ENCODE results near the gene HLF. TPM values are rescaled to one million over a fixed set of nuclear protein-coding genes. Genes with fewer than 3 reads are reported as not detected.
A peak's percentile ranks its signal among the peaks of the same experiment; 100 is the strongest.
"Not testable (repeated sequence)": the region's sequence is repeated elsewhere in the genome, so short reads cannot be mapped to it uniquely, and the experiment has no call there.

The HLF gene
- total RNA-seq, 2 donors from 2014 or later = 36.7 to 36.8 TPM

DNA sequence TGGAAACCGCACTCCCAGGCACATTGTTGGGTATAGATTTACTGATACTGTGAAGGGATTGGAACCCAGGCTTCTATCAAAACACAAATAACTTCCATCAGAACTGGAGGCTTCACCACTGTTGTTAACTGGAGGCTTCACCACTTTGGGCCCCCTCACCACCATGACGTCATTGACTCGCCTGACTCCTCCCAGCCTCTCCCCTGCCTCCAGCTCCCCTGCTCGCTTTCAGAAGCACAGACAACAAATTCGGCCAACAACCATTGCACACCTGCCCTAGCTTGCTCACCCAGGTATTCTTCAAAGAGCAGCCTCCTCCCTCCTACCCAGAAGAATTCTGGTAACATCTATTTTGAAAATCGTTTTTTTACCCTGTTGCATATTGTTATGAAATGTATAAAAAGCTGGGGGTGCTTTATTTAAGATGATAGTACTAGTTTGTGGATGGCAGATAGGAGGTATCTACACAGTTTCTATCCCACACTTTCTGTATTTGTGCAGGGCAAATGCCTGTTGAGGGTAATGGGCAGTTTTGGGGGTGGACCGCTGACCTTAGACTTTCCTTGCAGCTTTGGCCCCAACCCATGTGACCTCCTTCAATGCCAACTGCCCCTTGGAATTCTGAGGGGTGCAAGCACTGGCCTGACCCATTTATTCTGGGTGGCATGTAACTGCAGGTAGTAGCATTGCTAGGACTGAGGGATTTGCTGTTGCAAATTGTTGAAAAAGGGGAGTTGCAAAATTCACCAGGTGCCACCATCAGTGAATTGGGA lies 54.1 kb downstream of the HLF start:
- no peak for ATAC-seq
- intact Hi-C loops (cut with DNase I) = no loop called here
- DNase-seq = no peak

GRCh38 chr17:55319933-55320593 lies 55.3 kb downstream of the HLF start:
- DNase-seq (no peak), ATAC-seq (no peak)
- intact Hi-C loops (cut with DNase I) = no loop called here

GRCh38 chr17:55320594-55321426 lies 56.0 kb downstream of the HLF start:
- ATAC-seq = no peak
- intact Hi-C loops (cut with DNase I) = no loop called here
- DNase-seq = no peak

GRCh38 chr17:55321427-55322060 lies 56.8 kb downstream of the HLF start:
- DNase-seq (no peak), ATAC-seq (peak in 1 of 2 donors; percentile 44)
- intact Hi-C loops (cut with DNase I) = no loop called here

DNA sequence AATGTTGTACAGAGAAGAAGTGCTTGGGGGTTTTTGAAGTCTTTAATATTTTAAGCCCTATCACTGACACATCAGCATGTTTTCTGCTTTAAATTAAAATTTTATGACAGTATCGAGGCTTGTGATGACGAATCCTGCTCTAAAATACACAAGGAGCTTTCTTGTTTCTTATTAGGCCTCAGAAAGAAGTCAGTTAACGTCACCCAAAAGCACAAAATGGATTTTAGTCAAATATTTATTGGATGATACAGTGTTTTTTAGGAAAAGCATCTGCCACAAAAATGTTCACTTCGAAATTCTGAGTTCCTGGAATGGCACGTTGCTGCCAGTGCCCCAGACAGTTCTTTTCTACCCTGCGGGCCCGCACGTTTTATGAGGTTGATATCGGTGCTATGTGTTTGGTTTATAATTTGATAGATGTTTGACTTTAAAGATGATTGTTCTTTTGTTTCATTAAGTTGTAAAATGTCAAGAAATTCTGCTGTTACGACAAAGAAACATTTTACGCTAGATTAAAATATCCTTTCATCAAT lies 57.8 kb downstream of the HLF start:
- ATAC-seq = no peak
- intact Hi-C loops (cut with DNase I) = no loop called here

DNA sequence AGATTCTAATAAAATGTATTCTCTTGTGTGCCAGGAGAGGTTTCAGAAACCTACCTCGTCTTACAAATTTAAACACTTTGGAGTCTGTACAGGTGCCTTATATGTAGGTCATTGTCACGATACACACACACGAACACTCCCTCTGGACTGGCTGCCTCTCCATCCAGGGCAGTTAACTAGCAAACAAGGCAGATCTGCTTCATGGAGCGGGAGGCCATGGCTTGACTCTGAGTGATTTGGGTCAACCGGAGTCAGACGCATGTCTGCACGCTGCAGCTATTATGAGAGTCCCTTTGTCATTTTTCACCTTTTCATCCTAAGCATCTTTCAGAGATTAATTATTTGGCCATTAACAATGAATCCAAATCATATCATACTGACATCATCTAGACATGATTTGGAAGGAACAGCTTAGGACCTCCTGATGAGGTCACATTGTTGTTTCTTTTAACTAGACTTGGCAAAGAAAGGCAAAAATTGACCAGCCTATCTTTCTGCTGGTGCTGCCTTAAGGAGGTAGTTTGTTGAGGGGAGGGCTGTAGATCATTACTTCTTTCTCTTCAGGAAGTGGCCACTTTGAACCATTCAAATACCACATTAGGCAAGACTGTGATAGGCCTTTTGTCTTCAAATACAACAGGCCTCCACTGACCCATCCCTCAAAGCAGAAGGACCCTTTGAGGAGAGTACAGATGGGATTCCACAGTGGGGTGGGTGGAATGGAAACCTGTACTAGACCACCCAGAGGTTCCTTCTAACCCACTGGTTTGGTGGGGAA lies 58.9 kb downstream of the HLF start:
- intact Hi-C loops (cut with DNase I) = no loop called here
- no peak for DNase-seq
- ATAC-seq = no peak

More for the DNA sequence above, 57.8 kb downstream of the HLF start:
- DNase-seq = no peak

GRCh38 chr17:55324296-55324978 lies 59.7 kb downstream of the HLF start:
- DNase-seq (no peak), ATAC-seq (no peak)
- intact Hi-C loops (cut with DNase I) = no loop called here

GRCh38 chr17:55325406-55325805 lies 60.6 kb downstream of the HLF start:
- ATAC-seq = no peak
- intact Hi-C loops (cut with DNase I) = no loop called here
- DNase-seq = no peak

DNA sequence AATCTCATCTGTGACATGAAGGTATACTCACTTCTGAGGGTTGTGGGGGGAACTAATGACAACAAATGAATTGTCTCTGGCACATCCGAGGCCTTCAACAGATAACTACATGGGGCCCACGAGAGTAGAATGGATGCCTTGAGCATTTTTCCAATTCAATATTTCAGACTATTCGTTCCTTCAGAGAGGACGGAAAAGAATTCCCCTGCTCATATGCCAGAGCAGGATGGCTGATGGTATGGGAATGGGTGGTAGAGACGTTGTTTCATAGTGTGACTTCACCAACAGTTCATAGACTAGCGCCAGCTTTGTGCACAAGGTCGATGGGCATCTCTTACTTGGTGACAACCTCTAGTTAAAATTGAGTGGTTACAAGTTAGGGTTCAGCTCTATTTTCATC lies 61.3 kb downstream of the HLF start:
- ATAC-seq (no peak), DNase-seq (no peak)
- intact Hi-C loops (cut with DNase I) = no loop called here

GRCh38 chr17:55327225-55328088 lies 62.7 kb downstream of the HLF start:
- ATAC-seq (no peak), DNase-seq (no peak)
- intact Hi-C loops (cut with DNase I) = no loop called here

- ATAC-seq; DNase-seq; intact Hi-C loops (cut with DNase I): not testable (repeated sequence)
Measured at GRCh38 chr17:55328514-55328913, 63.8 kb downstream of the HLF start.

DNA sequence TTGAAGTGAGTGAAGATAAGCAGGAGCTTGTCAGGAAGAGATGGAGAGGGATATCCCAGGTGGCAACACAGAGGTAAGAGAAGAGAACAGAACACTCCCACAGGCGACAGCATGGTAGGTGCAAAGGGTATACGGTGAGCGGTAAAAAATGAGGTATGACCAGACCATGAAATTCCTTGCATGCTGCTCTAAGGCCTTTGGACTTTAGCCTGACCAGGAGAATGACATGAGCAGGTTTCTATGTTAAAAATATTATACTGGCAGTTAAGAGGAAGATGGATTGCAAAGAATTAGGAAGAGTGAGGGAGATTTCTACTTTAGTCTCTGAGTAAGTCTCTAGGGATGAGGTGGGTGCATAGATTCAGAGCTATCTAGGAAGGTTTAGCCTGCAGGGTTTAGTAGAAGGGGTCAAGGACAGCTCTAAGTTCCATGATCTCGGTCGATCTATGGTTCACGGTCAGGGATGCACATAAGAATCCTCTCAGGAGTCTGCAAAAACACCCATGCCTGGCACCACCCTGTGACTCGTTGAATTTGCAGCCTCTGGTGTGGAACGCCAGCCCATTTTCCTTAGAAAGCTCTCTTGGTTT lies 65.7 kb downstream of the HLF start:
- DNase-seq (no peak), ATAC-seq (no peak)
- intact Hi-C loops (cut with DNase I) = no loop called here

DNA sequence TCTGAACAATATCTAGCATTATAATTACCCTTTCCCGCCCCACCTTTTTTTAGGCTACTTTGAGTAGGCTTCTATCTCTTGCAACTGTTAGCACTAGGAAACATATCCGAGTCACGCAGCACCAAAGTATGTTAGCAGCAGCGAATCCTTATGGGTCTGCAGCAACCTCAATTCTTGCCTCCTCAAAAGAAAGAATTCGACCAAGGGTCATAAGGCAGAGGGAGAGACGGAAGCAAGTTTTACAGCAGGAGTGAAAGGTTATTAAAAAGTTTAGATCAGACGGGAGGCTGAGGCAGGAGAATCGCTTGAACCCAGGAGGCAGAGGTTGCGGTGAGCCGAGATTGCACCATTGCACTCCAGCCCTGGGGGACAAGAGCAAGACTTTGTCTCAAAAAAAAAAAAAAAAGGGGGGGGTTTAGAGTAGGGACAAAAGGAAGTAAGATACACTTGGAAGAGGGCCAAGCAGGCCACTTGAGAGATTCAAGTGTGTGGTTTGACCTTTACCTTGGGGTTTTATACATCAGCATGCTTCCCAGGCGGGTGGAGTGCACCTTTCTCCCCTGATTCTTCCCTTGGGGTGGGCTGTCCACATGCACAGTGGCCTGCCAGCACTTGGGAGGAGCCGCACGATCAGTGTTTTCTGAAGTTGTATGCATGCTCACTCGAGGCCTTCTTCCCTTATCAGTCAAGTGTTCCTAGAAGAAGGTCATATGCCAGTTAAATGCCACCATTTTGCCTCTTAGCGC lies 67.7 kb downstream of the HLF start:
- ATAC-seq = no peak
- DNase-seq = no peak
- intact Hi-C loops (cut with DNase I) = no loop called here

DNA sequence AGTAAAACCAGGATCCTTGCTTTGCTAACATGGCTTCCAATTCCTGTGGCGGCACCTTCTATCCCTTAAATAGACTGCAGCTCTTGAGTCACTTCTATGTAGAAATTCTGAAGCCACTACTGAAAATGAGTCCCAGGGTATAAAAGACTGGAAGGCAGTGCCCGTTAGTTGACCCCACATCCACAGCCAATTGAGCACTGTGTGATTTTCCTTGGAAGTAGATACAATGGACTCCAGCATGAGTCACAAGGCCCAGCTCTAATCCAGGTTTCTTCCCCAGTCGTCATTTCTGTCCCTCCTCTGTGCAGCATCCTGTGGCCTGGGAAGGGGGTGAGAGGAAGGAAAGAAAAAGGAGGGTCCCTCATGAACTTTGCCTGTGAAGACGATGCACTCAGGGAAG lies 69.5 kb downstream of the HLF start:
- ATAC-seq (no peak), DNase-seq (no peak)
- intact Hi-C loops (cut with DNase I) = no loop called here

GRCh38 chr17:55334881-55335540 lies 70.3 kb downstream of the HLF start:
- ATAC-seq (no peak), DNase-seq (no peak)
- intact Hi-C loops (cut with DNase I) = no loop called here

DNA sequence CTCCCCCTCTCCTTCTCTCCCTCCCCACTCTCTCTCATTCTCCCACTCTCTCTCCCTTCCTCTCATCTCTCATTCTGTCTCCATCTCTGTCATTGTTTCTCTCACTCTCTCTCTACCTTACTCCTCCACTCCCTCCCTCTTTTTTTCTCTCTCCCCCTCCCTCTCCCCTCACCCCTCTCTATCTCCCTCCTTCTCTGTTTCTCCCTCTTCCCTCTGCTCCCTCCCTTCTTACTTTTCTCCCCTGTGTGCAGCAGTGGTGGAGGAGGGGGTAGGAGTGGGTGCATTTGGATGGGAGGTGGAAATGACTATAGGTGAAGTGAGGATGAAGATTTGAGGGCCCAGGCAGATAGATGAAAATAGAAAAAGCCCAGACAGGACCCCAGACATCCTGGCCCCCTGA lies 70.9 kb downstream of the HLF start:
- intact Hi-C loops (cut with DNase I) = no loop called here
- DNase-seq (no peak), ATAC-seq (no peak)
